ENCODE results near the gene LIMD2.

The LIMD2 gene

DNA sequence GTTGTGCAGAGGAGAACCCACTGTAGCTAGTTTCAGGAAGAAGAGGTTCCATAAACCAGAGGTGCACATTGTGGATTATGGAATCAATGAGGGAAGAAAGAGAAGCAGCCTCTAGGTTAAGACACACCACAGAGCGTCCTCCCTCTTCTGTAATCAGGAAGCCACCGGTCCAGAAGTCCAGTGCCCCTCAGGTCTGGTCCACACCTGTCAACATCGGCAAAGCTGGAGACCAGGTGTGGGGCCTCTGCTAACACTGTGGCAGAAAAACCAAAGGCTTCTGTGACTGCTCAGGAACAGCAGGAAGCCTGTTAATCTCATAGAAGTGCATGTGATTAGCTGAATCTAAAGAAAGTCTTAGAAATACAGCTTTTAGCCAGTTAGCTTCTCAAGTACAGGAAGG lies 23.3 kb downstream of the LIMD2 start:
- TF ChIP-seq, protein P1, sequence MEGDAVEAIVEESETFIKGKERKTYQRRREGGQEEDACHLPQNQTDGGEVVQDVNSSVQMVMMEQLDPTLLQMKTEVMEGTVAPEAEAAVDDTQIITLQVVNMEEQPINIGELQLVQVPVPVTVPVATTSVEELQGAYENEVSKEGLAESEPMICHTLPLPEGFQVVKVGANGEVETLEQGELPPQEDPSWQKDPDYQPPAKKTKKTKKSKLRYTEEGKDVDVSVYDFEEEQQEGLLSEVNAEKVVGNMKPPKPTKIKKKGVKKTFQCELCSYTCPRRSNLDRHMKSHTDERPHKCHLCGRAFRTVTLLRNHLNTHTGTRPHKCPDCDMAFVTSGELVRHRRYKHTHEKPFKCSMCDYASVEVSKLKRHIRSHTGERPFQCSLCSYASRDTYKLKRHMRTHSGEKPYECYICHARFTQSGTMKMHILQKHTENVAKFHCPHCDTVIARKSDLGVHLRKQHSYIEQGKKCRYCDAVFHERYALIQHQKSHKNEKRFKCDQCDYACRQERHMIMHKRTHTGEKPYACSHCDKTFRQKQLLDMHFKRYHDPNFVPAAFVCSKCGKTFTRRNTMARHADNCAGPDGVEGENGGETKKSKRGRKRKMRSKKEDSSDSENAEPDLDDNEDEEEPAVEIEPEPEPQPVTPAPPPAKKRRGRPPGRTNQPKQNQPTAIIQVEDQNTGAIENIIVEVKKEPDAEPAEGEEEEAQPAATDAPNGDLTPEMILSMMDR (conservative IDR thresholded peaks at IDR 0.05) = no peak
- TF ChIP-seq ZFX (IDR thresholded peaks at IDR 0.05) = no peak
- peak overlapping the region; percentile 89 for H3K27ac ChIP-seq

DNA sequence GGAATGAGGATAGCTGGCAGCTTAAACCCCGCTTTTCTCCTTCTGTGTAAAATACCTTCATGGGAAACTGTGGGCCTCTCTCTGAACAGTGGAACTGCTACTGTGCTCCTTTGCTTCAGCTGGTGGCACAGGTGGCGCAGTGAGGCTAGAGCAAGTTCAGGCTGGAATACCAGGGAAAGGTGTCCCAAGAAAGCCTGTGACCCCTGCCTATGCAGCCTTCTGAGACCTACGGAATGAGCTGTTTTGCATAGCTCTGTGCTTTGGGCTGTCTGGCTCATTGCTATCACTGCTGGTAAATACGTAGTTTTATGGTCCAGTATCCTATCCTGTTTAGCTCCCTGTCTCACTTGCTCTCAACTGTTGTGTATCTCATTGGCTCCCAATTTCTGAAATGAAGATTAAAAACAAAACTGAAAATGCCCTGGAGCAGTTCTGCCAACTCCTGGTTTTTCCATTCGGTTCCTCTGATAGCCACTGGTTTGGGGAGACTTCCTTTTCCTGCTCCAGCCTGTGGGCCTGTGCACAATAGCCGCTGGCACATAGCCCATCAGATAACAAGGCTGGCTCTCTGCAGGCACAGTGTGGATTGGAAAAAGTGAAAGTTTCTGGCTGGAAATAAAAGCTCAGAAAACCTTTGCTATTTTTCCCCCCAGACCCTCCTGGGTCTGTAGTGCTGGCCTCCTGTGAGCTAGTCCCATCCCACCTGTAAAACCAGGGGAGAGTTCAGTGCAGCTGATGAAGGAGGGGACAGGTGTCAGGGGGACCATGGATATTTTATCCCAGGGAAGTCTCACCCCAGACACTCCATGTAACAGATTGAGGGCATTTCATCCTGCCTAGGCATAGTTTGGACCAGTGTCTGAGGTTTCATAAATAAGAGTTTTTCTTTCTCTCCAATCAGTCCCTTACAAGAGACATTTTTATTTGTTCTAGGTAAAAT lies 24.0 kb downstream of the LIMD2 start:
- no peak for TF ChIP-seq ZFX (IDR thresholded peaks at IDR 0.05)
- TF ChIP-seq, protein P1 (conservative IDR thresholded peaks at IDR 0.05) = no peak
- peak overlapping the region; percentile 89 for H3K27ac ChIP-seq

DNA sequence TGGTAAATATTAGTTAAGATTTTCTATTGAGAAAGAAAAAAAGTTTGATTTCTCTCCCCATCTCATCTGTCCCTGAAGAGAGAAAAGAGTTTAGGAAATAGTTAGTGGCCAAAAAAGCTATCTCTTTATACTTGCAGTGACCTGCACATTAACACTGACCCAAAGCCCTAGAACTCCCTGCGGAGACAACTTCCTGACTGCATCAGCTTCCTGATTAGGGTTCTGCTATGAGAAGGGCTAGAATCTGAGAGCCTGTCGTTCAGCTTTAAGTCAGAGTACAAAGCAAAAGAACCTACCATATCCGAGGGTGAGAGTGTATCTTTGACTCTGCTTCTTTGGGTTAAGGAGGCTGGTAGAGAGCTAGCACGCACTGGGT lies 24.7 kb downstream of the LIMD2 start:
- H3K27ac ChIP-seq = peak overlapping the region; percentile 89

DNA sequence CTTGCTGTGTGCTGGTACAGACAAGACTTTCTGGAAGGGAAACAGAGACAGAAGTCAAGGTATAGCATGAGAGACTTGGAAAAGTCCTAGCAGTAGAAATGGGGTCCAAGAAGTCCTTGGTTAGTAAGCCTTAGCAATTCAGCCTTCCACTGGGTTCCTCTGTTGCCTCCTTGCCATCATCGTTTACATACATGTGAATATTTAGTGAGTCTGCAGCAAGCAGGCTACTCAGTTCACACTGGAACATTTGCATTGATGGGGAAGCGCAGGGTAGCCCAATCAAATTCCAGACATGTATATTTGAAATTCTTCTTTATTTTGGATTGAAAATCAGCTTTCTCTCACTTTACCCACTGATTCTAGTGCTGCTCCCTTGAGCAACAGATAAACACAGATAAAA lies 27.1 kb downstream of the LIMD2 start:
- TF ChIP-seq ZFX (IDR thresholded peaks at IDR 0.05) = no peak
- TF ChIP-seq, protein P1 (conservative IDR thresholded peaks at IDR 0.05) = no peak
- no peak overlapping the region for H3K27ac ChIP-seq

More for the DNA sequence above, 24.7 kb downstream of the LIMD2 start:
- TF ChIP-seq, protein P1 (conservative IDR thresholded peaks at IDR 0.05) = no peak
- TF ChIP-seq ZFX (IDR thresholded peaks at IDR 0.05) = no peak

DNA sequence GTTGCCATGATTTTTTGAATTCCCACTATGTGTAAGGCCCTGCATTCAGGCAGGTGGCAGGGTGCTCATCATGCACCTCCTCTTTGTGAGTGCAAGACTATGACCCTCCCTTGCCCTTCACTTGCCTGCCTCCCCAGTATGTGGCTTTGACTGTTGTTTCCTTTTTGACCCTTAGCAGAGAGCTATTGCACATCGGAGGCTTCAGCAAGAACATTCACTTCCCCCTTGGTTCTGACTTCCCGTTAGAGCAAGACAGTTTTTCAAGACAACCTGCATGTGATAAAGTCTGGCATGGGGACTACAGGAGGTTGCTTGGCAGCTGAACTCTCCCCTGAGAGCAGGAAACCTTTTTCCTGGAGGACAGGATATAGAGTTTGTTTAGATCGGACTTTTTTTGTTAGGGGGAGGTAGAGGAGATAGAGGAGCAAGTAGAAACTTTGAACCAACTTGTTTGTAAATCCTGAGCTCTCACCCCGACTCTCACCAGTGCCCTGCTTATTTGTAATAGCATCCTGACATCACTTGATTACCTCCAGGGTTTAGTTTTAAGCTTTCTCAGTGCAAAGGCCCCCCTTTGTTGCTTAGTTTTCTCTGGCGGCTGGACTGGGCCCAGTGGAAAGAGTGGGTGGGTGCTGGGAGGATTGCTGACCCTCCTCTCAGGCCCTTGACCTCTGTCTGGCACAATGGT lies 34.3 kb downstream of the LIMD2 start:
- no peak overlapping the region for H3K27ac ChIP-seq
- TF ChIP-seq ZFX (IDR thresholded peaks at IDR 0.05) = no peak
- TF ChIP-seq, protein P1 (conservative IDR thresholded peaks at IDR 0.05) = no peak

DNA sequence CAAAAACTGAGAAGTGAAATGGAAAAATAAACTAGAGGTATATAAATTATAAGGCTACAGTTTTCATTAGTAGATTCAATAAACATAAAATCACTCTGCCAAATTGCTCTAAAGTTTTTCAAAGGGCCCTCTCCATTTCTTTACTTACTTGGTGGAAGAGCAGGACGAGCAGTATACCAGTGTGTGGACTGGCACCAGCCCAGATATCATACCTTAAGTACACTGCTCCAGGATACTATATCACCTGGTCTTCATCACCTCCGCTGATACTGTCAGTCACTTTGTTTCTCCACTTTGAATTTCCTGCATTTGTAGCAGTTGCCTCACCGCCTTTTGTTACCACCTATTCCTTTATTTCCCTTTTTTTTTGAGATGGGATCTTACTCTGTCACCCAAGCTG lies 40.1 kb downstream of the LIMD2 start:
- no peak for TF ChIP-seq ZFX (IDR thresholded peaks at IDR 0.05)
- TF ChIP-seq, protein P1 (conservative IDR thresholded peaks at IDR 0.05) = no peak
- no peak overlapping the region for H3K27ac ChIP-seq

DNA sequence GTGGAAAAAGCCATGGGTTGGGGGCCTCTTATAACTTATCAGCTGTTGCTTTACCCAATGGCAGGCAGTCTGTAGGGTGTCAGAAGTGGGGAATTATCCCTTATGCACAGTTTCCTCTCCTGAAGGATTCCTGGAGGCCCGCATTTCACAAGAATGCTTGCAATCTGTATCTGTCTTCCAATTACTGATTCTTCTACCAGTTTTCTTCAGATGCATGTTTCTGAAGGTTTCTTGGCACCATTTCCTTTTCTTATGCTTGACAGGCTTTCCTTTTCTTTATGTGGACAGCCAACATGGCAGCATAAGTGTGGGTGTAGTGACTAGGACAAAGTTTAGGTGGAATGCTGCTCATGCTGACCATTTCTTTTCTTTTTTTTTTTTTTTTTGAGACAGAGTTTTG lies 41.6 kb downstream of the LIMD2 start:
- TF ChIP-seq, protein P1 (conservative IDR thresholded peaks at IDR 0.05) = no peak
- no peak for TF ChIP-seq ZFX (IDR thresholded peaks at IDR 0.05)
- no peak overlapping the region for H3K27ac ChIP-seq

All from C4-2B (cell line).